Measurements from ENCODE around the gene CCT3.

CCT3 gene

GRCh38 chr1:156358641-156359040 lies 20.5 kb upstream of the CCT3 start:
- Histone ChIP-seq H3K27ac (ENCODE audit: low read depth, low read length) (no peak overlapping the region), H3F3A (ENCODE audit: insufficient read depth) (no peaks in the 10 kb centered on the region), H3K4me2 (ENCODE audit: low read depth, low read length, poor library complexity, severe bottlenecking) (no peak overlapping the region), H2AFZ (ENCODE audit: low read depth, low read length, severe bottlenecking) (no peak overlapping the region), H3K36me3 (ENCODE audit: low read length) (no peaks in the 10 kb centered on the region), H3K9ac (ENCODE audit: low read length) (no peak overlapping the region), H3K9me2 (replicated peaks; ENCODE audit: insufficient read depth, low read length) (no peaks in the 10 kb centered on the region), H3K4me3 (ENCODE audit: insufficient read depth, low read length, poor library complexity, severe bottlenecking) (no peak overlapping the region), H3K9me3 (ENCODE audit: insufficient read depth, low read length) (no peaks in the 10 kb centered on the region), H4K20me1 (ENCODE audit: low read depth, low read length) (no peaks in the 10 kb centered on the region), H3K27me3 (ENCODE audit: low read length) (no peaks in the 10 kb centered on the region), H3K79me2 (ENCODE audit: insufficient read depth, low read length) (no peaks in the 10 kb centered on the region)
- no peak for TF ChIP-seq CTCF (IDR thresholded peaks at IDR 0.05; ENCODE audit: insufficient read depth, low read length, poor library complexity, severe bottlenecking)
- TF ChIP-seq EZH2phosphoT487 (conservative IDR thresholded peaks at IDR 0.05; ENCODE audit: low read length) = no peak

GRCh38 chr1:156357977-156358376 lies 19.9 kb upstream of the CCT3 start:
- no peak overlapping the region for H3K9ac ChIP-seq (ENCODE audit: low read length)
- H3K9me3 ChIP-seq (ENCODE audit: insufficient read depth, low read length) = no peaks in the 10 kb centered on the region
- H3K79me2 ChIP-seq (ENCODE audit: insufficient read depth, low read length) = no peaks in the 10 kb centered on the region
- no peaks in the 10 kb centered on the region for H3K27me3 ChIP-seq (ENCODE audit: low read length)
- no peaks in the 10 kb centered on the region for H3K9me2 ChIP-seq (replicated peaks; ENCODE audit: insufficient read depth, low read length)
- H3K27ac ChIP-seq (ENCODE audit: low read depth, low read length) = no peak overlapping the region
- H4K20me1 ChIP-seq (ENCODE audit: low read depth, low read length) = no peaks in the 10 kb centered on the region
- no peaks in the 10 kb centered on the region for H3F3A ChIP-seq (ENCODE audit: insufficient read depth)
- no peak overlapping the region for H3K4me3 ChIP-seq (ENCODE audit: insufficient read depth, low read length, poor library complexity, severe bottlenecking)
- TF ChIP-seq CTCF (IDR thresholded peaks at IDR 0.05; ENCODE audit: insufficient read depth, low read length, poor library complexity, severe bottlenecking) (no peak), EZH2phosphoT487 (conservative IDR thresholded peaks at IDR 0.05; ENCODE audit: low read length) (no peak)
- H3K4me2 ChIP-seq (ENCODE audit: low read depth, low read length, poor library complexity, severe bottlenecking) = no peak overlapping the region
- H3K36me3 ChIP-seq (ENCODE audit: low read length) = no peaks in the 10 kb centered on the region
- H2AFZ ChIP-seq (ENCODE audit: low read depth, low read length, severe bottlenecking) = no peak overlapping the region

GRCh38 chr1:156356875-156357534 lies 18.9 kb upstream of the CCT3 start:
- Histone ChIP-seq H3K79me2 (ENCODE audit: insufficient read depth, low read length) (no peaks in the 10 kb centered on the region), H3K9me3 (ENCODE audit: insufficient read depth, low read length) (no peaks in the 10 kb centered on the region), H3K36me3 (ENCODE audit: low read length) (no peaks in the 10 kb centered on the region), H3K4me3 (ENCODE audit: insufficient read depth, low read length, poor library complexity, severe bottlenecking) (no peak overlapping the region), H3F3A (ENCODE audit: insufficient read depth) (no peaks in the 10 kb centered on the region), H3K27ac (ENCODE audit: low read depth, low read length) (no peak overlapping the region), H3K27me3 (ENCODE audit: low read length) (no peaks in the 10 kb centered on the region), H4K20me1 (ENCODE audit: low read depth, low read length) (no peaks in the 10 kb centered on the region), H3K4me2 (ENCODE audit: low read depth, low read length, poor library complexity, severe bottlenecking) (peak overlapping the region; percentile 25), H3K9me2 (replicated peaks; ENCODE audit: insufficient read depth, low read length) (no peaks in the 10 kb centered on the region), H3K9ac (ENCODE audit: low read length) (no peak overlapping the region), H2AFZ (ENCODE audit: low read depth, low read length, severe bottlenecking) (peak overlapping the region; percentile 2)
- no peak for TF ChIP-seq EZH2phosphoT487 (conservative IDR thresholded peaks at IDR 0.05; ENCODE audit: low read length)
- peak; percentile 98 for TF ChIP-seq CTCF (IDR thresholded peaks at IDR 0.05; ENCODE audit: insufficient read depth, low read length, poor library complexity, severe bottlenecking)

Measured in SU-DHL-6 (cell line).